Measurements from ENCODE around the gene CACNA1B. TPM values are rescaled to one million over a fixed set of nuclear protein-coding genes. Genes with fewer than 3 reads are reported as not detected.

CACNA1B gene
- total and polyA plus RNA-seq, 2 donors (not counting 1 experiment from before 2014, with no cell fraction given) = 0.15 TPM; not detected in 1

DNA sequence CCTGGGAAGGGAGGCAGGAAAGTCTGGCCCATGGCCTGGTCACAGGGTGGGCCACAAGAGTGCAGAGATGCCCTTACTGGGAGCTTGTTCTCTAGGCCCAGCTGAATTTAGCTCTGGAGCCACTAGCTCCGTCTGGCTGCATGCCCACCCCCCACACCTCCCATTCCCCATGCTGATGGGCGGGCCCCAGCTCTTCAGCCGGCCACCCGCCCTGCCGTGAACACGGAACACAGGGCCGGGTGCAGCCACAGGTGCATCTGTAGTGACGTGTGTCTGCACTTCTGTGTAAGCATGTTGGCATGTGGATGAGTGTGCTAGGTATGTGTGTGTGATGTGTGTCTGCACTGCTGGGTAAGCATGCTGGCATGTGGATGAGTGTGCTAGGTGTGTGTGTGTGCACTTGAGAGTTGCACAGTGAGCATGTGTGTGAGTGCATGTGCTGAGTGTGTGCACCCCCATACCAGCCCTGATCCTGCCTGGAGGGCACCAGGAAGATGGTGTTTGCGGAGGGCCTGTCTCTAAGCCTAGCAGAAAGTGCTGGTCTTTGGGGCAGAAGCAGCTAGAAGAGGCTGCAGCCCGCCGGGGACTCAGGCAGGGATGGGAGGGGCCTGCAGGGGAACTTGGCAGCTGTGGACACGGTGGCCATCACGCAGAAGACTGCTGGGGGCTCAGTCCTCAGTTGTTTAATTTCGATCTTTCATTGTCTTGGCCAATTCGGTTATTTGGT lies 136.4 kb downstream of the CACNA1B start:
- Histone ChIP-seq H3K36me3 (replicated peaks in 1 of 2; ENCODE audit: control extremely low read depth in 1 of 2, control insufficient read depth in 1 of 2, extremely low read depth in 1 of 2, insufficient read depth in 2 of 2, low read length in 1 of 2) (no peaks in the 10 kb centered on the region), H3K9ac (ENCODE audit: low read length) (no peak overlapping the region), H3K27ac (ENCODE audit: low read length in 2 of 2) (no peak overlapping the region), H3K79me2 (ENCODE audit: control insufficient read depth, insufficient read depth, low read length) (no peaks in the 10 kb centered on the region), H3K9me3 (ENCODE audit: control extremely low read depth in 1 of 3, control insufficient read depth in 2 of 3, insufficient read depth in 1 of 3, low read length in 2 of 3) (no peaks in the 10 kb centered on the region), H3K4me2 (replicated peaks; ENCODE audit: low read depth, low read length, poor library complexity, severe bottlenecking) (no peak overlapping the region), H2AFZ (ENCODE audit: insufficient read depth, low read depth, low read length, poor library complexity, severe bottlenecking) (no peak overlapping the region), H4K20me1 (ENCODE audit: control insufficient read depth, insufficient read depth, low read length, poor library complexity, severe bottlenecking) (no peaks in the 10 kb centered on the region), H3K27me3 (replicated peaks in 1 of 4; ENCODE audit: control extremely low read depth in 1 of 4, control insufficient read depth in 3 of 4, insufficient read depth in 4 of 4, low read length in 3 of 4) (no peaks in the 10 kb centered on the region), H3K4me1 (ENCODE audit: control insufficient read depth in 2 of 2, insufficient read depth in 2 of 2, low read length in 2 of 2) (no peaks in the 10 kb centered on the region), H3K4me3 (ENCODE audit: control extremely low read depth in 1 of 5, extremely low read depth in 1 of 5, insufficient read depth in 1 of 5, low read depth in 2 of 5, low read length in 4 of 5) (no peak overlapping the region)
- no peak overlapping the region for H3K27ac Mint-ChIP-seq
- intact Hi-C loops (cut with micrococcal nuclease) = no loop called here
- POLR2A ChIA-PET = no interaction called here
- TF ChIP-seq, protein P1, sequence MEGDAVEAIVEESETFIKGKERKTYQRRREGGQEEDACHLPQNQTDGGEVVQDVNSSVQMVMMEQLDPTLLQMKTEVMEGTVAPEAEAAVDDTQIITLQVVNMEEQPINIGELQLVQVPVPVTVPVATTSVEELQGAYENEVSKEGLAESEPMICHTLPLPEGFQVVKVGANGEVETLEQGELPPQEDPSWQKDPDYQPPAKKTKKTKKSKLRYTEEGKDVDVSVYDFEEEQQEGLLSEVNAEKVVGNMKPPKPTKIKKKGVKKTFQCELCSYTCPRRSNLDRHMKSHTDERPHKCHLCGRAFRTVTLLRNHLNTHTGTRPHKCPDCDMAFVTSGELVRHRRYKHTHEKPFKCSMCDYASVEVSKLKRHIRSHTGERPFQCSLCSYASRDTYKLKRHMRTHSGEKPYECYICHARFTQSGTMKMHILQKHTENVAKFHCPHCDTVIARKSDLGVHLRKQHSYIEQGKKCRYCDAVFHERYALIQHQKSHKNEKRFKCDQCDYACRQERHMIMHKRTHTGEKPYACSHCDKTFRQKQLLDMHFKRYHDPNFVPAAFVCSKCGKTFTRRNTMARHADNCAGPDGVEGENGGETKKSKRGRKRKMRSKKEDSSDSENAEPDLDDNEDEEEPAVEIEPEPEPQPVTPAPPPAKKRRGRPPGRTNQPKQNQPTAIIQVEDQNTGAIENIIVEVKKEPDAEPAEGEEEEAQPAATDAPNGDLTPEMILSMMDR (IDR thresholded peaks at IDR 0.05) = no peak
- no peak for TF ChIP-seq EZH2 (IDR thresholded peaks at IDR 0.05; ENCODE audit: borderline replicate concordance, insufficient read depth, low read depth, low read length, poor library complexity, severe bottlenecking)
- DNase-seq = no peak
- 81% methylated on average over 14 of the region's 15 CpGs for WGBS (ENCODE audit: insufficient coverage)
- H3K4me1 Mint-ChIP-seq = no peaks in the 10 kb centered on the region
- H3K27me3 Mint-ChIP-seq = no peaks in the 10 kb centered on the region
- H3K9me3 Mint-ChIP-seq (ENCODE audit: insufficient read depth) = no peaks in the 10 kb centered on the region
- no peak for ATAC-seq (ENCODE audit: low read depth)
- H3K4me3 Mint-ChIP-seq = no peak overlapping the region
- CTCF ChIA-PET = no interaction called here

DNA sequence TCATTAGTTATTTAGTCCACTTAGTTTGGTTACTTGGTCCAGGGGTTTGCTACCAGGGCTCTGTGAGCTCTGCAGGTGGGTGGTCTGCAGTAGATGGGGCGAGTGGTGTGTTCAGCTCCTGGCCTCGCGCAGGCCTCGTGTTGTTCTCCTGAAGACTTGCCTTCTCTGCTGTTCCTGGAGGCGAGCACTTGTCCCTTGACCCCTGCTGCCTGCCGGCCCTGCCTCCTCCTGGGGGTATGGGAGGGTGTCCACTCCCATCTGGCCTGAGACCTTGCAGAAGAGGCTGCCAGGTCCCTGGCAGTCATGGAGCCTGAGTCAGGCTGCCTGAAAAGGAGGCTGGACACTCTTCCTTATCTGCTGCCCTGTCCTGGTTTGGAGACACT lies 137.0 kb downstream of the CACNA1B start:
- Histone ChIP-seq H3K4me2 (replicated peaks; ENCODE audit: low read depth, low read length, poor library complexity, severe bottlenecking) (no peak overlapping the region), H3K27ac (ENCODE audit: low read length in 2 of 2) (no peak overlapping the region), H3K9ac (ENCODE audit: low read length) (no peak overlapping the region), H4K20me1 (ENCODE audit: control insufficient read depth, insufficient read depth, low read length, poor library complexity, severe bottlenecking) (no peaks in the 10 kb centered on the region), H3K79me2 (ENCODE audit: control insufficient read depth, insufficient read depth, low read length) (no peaks in the 10 kb centered on the region), H3K36me3 (replicated peaks in 1 of 2; ENCODE audit: control extremely low read depth in 1 of 2, control insufficient read depth in 1 of 2, extremely low read depth in 1 of 2, insufficient read depth in 2 of 2, low read length in 1 of 2) (no peaks in the 10 kb centered on the region), H3K27me3 (replicated peaks in 1 of 4; ENCODE audit: control extremely low read depth in 1 of 4, control insufficient read depth in 3 of 4, insufficient read depth in 4 of 4, low read length in 3 of 4) (no peaks in the 10 kb centered on the region), H3K4me1 (ENCODE audit: control insufficient read depth in 2 of 2, insufficient read depth in 2 of 2, low read length in 2 of 2) (no peaks in the 10 kb centered on the region), H2AFZ (ENCODE audit: insufficient read depth, low read depth, low read length, poor library complexity, severe bottlenecking) (no peak overlapping the region), H3K4me3 (ENCODE audit: control extremely low read depth in 1 of 5, extremely low read depth in 1 of 5, insufficient read depth in 1 of 5, low read depth in 2 of 5, low read length in 4 of 5) (no peak overlapping the region), H3K9me3 (ENCODE audit: control extremely low read depth in 1 of 3, control insufficient read depth in 2 of 3, insufficient read depth in 1 of 3, low read length in 2 of 3) (no peaks in the 10 kb centered on the region)
- DNase-seq (no peak), ATAC-seq (ENCODE audit: low read depth) (no peak)
- intact Hi-C loops (cut with micrococcal nuclease) = no loop called here
- Mint-ChIP-seq H3K9me3 (ENCODE audit: insufficient read depth) (no peaks in the 10 kb centered on the region), H3K4me1 (no peaks in the 10 kb centered on the region), H3K27me3 (no peaks in the 10 kb centered on the region), H3K4me3 (no peak overlapping the region), H3K27ac (no peak overlapping the region)
- ChIA-PET POLR2A (no interaction called here), CTCF (no interaction called here)
- 92% methylated on average over 6 of the region's 6 CpGs for WGBS (ENCODE audit: insufficient coverage)
- TF ChIP-seq, protein P1 (IDR thresholded peaks at IDR 0.05) = no peak
- no peak for TF ChIP-seq EZH2 (IDR thresholded peaks at IDR 0.05; ENCODE audit: borderline replicate concordance, insufficient read depth, low read depth, low read length, poor library complexity, severe bottlenecking)
